GM12801 (cell line): ENCODE results near the gene RELN.

Source experiments
- TF ChIP-seq, protein P1 (sequence below): IDR thresholded peaks from one replicate; pipeline ENCODE4 v1.5.1; 2011; ENCODE audit warnings: control low read depth; ENCODE audit not compliant: insufficient read length; ENCODE audit errors: extremely low read depth

The RELN gene

DNA sequence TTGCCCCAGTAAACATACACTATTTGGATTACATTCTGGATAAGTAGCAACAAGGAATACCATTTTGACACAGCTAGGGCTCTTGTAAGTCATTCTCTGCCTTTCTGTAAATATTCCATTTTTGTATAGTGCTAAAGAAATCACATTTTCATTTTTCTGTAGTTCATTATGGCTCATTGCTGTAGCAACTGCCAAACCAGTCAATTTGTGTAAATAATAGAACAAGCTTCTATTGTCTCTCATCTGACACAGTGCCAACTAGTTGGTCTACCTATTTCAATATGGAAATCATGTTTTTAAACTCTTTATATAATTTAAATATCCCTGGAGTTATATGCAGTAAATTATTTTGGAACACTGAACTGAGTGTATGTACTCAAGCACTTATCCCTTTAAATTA, 193.7 kb downstream of the RELN start:
- TF ChIP-seq, protein P1, sequence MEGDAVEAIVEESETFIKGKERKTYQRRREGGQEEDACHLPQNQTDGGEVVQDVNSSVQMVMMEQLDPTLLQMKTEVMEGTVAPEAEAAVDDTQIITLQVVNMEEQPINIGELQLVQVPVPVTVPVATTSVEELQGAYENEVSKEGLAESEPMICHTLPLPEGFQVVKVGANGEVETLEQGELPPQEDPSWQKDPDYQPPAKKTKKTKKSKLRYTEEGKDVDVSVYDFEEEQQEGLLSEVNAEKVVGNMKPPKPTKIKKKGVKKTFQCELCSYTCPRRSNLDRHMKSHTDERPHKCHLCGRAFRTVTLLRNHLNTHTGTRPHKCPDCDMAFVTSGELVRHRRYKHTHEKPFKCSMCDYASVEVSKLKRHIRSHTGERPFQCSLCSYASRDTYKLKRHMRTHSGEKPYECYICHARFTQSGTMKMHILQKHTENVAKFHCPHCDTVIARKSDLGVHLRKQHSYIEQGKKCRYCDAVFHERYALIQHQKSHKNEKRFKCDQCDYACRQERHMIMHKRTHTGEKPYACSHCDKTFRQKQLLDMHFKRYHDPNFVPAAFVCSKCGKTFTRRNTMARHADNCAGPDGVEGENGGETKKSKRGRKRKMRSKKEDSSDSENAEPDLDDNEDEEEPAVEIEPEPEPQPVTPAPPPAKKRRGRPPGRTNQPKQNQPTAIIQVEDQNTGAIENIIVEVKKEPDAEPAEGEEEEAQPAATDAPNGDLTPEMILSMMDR: no peak

DNA sequence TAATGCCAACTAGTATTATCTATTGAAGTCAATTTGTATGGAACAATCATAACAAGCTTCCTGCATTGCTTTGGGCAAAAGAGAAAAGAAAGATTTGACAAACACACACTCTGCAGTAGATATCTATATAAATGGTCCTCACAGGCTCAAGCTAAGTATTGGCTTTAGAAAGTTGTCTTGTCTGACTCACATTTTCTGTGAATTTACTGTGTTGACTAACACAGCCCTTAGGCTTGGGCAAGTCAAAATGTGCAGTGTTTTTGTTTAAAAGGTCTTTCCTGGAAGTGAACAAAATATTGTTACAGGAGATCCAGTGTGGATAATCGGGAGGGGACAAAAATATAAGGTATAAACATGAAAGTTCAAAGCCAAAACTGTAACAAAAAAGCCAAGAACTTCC, 194.4 kb downstream of the RELN start:
- TF ChIP-seq, protein P1: no peak

DNA sequence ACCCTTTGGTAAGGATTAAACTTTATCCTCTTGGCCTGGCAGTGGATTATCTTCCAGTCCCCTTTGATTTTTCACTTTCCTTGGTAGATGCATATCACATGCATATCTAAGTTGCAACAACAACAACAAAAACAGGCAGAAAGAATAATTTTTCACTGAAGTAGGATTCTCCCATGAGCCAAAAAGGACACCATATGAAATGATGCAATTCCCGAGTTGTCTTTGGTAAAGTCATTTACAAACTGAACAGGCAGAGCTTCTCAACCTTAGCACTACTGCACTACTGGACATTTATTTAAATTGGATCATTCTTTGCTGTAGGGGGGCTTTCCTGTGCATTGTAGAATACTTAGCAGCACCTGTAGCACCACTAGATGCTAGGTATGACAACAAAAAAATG, 195.0 kb downstream of the RELN start:
- TF ChIP-seq, protein P1: no peak

DNA sequence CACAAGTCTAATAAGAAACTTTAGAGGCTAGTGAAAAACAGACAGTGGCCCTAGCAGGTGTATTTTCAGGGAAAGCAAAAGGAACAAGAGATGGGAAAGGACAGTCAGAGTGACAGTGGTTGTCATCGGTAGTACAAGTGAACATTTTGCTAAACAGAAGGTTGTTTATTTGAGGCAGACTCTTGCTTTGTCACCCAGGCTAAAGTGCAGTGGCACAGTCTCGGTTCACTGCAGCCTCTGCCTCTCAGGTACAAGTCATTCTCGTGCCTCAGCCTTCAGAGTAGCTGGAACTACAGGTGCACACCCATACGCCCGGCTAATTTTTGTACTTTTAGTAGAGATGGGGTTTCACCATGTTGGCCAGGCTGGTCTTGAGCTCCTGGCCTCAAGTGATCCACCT, 195.8 kb downstream of the RELN start:
- TF ChIP-seq, protein P1: no peak

DNA sequence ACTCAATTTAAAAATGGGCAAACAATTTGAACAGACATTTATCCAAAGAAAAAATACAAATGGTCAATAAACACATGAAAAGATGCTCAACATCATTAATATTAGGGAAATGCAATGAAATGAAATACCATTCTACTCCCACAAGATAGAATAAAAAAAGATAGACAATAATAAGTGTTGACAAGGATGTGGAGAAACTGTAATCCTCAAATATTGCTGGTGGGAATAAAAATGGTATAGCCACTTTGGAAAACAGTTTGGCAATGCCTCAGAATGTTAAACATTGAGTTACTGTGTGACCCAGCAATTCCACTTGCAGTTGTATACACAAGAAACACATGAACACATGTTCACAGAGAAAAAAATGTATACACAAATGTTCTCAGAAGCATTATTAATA, 197.6 kb downstream of the RELN start:
- TF ChIP-seq, protein P1: no peak

DNA sequence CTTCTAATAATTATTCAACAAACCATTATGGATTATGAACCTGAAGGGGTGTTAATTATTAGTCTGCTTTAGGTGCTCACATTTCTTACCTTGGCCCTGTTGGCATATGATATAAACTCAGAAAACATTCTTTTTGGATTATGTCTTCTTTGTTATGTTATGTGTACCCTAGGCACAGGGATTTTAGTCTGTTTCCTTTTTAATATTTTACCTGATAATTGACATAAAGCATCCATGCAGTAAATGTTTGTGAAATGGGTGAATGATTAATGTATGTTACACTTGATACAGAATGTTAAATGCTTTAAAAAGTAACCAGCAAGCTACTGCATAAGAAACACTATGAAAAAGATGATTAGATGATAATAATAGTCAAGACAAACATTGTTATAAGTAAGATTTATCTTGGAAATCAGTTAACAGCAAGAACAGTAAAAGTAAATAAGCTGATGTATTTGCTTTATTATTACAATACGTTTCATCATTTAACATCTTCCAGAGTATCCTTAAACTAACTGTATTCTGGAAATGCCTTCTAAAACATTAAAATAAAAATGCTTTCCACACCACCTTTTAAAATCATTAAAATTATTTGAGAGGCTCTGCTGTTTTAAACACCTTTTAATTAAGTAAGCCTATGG, 204.7 kb downstream of the RELN start:
- TF ChIP-seq, protein P1: no peak

DNA sequence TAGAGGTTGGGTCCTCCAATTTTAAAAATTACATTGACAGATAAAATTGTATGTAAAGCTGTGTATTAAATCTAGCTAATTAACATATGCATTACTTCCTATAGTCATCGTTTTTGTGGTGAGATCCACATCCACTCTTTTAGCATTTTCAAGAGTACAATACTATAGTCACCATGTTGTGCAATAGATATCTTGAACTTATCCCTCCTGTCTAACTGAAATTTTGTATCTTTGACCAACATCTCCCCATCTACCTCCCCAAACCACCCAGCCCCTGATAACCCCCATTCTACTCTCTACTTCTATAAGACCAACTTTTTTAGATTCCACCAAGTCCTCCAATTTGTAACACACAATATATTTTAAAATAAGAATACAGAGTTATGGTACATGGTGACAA, 208.0 kb downstream of the RELN start:
- TF ChIP-seq, protein P1: no peak
